Upper lobe of left lung (tissue), 6 donors: ENCODE data around the gene PDCD6IP. TPM values are rescaled to one million over a fixed set of nuclear protein-coding genes. Genes with fewer than 3 reads are reported as not detected.

ENCODE experiments used
- ATAC-seq, 2 donors: fragments of 200-7000 bp; cut with Tn5 transposase; one replicate each; pipeline ENCODE4 v1.9.1; 2022; ENCODE audit warnings: mild to moderate bottlenecking in 2 of 2, moderate library complexity in 2 of 2; ENCODE audit not compliant: low FRiP score in 2 of 2
- DNase-seq, 2 donors: peaks; one replicate each; pipeline ENCODE4 v3.0.0-alpha.2; 2019 to 2020
- H3K27ac ChIP-seq, 4 donors: fragments of 200-600 bp; sonication (generic); one replicate each; pipeline ENCODE4 v1.5.1; 2016 to 2019
- H3K27me3 ChIP-seq, 4 donors: fragments of 200-600 bp; sonication (generic); one replicate each; pipeline ENCODE4 v1.5.1; 2017 to 2019
- H3K36me3 ChIP-seq, 4 donors: fragments of 200-600 bp; sonication (generic); one replicate each; pipeline ENCODE4 v1.5.1; 2016 to 2019
- H3K4me1 ChIP-seq, 4 donors: fragments of 200-600 bp; sonication (generic); one replicate each; pipeline ENCODE4 v1.5.1; 2018 to 2019
- H3K4me3 ChIP-seq, 4 donors: fragments of 200-600 bp; sonication (generic); one replicate each; pipeline ENCODE4 v1.5.1; 2017 to 2019; ENCODE audit warnings: mild to moderate bottlenecking in 2 of 4, moderate library complexity in 1 of 4
- H3K9me3 ChIP-seq, 4 donors: fragments of 200-600 bp; sonication (generic); one replicate each; pipeline ENCODE4 v1.5.1; 2018 to 2019
- CTCF ChIP-seq, 6 experiments: fragments of 450-650 bp in 4 of 6; fragments of 200-600 bp in 2 of 6; sonication (generic) in 2 of 6; IDR thresholded peaks; one replicate each; pipeline ENCODE4 v1.5.1; 2016 to 2019; ENCODE audit warnings: antibody characterized with exemption in 6 of 6
- EP300 ChIP-seq, 4 donors: sonication (generic); formaldehyde crosslinking; IDR thresholded peaks; one replicate each; pipeline ENCODE4 v1.5.1; 2017; ENCODE audit warnings: antibody characterized with exemption in 4 of 4, control low read depth in 2 of 4
- POLR2A ChIP-seq, 4 donors: fragments of 450-650 bp; IDR thresholded peaks; one replicate each; pipeline ENCODE4 v1.5.1; 2016 to 2017; ENCODE audit warnings: antibody characterized with exemption in 4 of 4, mild to moderate bottlenecking in 2 of 4
- POLR2AphosphoS5 ChIP-seq, 2 donors: sonication (generic); formaldehyde crosslinking; IDR thresholded peaks; one replicate each; pipeline ENCODE4 v1.5.1; 2017; ENCODE audit warnings: antibody characterized with exemption in 2 of 2
- WGBS, 2 donors: methylation state at CpG; one replicate each; pipeline ENCODE4 v1.1.5; 2017 to 2018; 5-methylcytosine and 5-hydroxymethylcytosine counted together
- total RNA-seq, 6 donors: library from RNA; depleted of rRNA in 4 of 6; stranded (reverse); fragments of >200 nt in 4 of 6; gene quantifications; one replicate each; pipeline versions ENCODE4 v1.1.0 to v1.2.1, GENCODE V29; 2016 to 2021
- donor health status: DM: no; HTN: no; CAD: no; lungs with moderate emphysema.
- donor health status: DM: no; HTN: yes; CAD: no; lungs with severe emphysema.

The PDCD6IP gene
- total RNA-seq, 6 donors from 2014 or later = 120 to 289 (median 259) TPM

GRCh38 chr3:33892655-33893054 lies 94.2 kb downstream of the PDCD6IP start:
- no peaks in the 10 kb centered on the region for H3K36me3 ChIP-seq
- no peaks in the 10 kb centered on the region for H3K4me1 ChIP-seq
- no peaks in the 10 kb centered on the region for H3K9me3 ChIP-seq
- no peak for DNase-seq
- H3K27me3 ChIP-seq = no peaks in the 10 kb centered on the region
- WGBS, 2 donors = 86 to 91% methylated on average over 1 of the region's 1 CpG
- H3K27ac ChIP-seq = no peak overlapping the region
- TF ChIP-seq EP300 (IDR thresholded peaks at IDR 0.05) = no peak
- no peak for TF ChIP-seq CTCF (IDR thresholded peaks at IDR 0.05)
- no peak for TF ChIP-seq POLR2A (IDR thresholded peaks at IDR 0.05)
- no peak for TF ChIP-seq POLR2AphosphoS5 (IDR thresholded peaks at IDR 0.05)
- no peak overlapping the region for H3K4me3 ChIP-seq
- ATAC-seq = no peak

GRCh38 chr3:33895658-33896057 lies 97.2 kb downstream of the PDCD6IP start:
- Histone ChIP-seq H3K4me3 (no peak overlapping the region), H3K9me3 (no peaks in the 10 kb centered on the region), H3K27me3 (no peaks in the 10 kb centered on the region), H3K36me3 (no peaks in the 10 kb centered on the region), H3K27ac (no peak overlapping the region), H3K4me1 (no peaks in the 10 kb centered on the region)
- no peak for ATAC-seq
- TF ChIP-seq EP300 (IDR thresholded peaks at IDR 0.05) (no peak), POLR2AphosphoS5 (IDR thresholded peaks at IDR 0.05) (no peak), POLR2A (IDR thresholded peaks at IDR 0.05) (no peak), CTCF (IDR thresholded peaks at IDR 0.05) (no peak)
- no peak for DNase-seq

GRCh38 chr3:33897306-33897705 lies 98.9 kb downstream of the PDCD6IP start:
- Histone ChIP-seq H3K9me3 (no peaks in the 10 kb centered on the region), H3K4me1 (no peaks in the 10 kb centered on the region), H3K27me3 (no peaks in the 10 kb centered on the region), H3K4me3 (no peak overlapping the region), H3K27ac (no peak overlapping the region), H3K36me3 (no peaks in the 10 kb centered on the region)
- no peak for TF ChIP-seq POLR2AphosphoS5 (IDR thresholded peaks at IDR 0.05)
- no peak for TF ChIP-seq POLR2A (IDR thresholded peaks at IDR 0.05)
- TF ChIP-seq EP300 (IDR thresholded peaks at IDR 0.05) = no peak
- TF ChIP-seq CTCF (IDR thresholded peaks at IDR 0.05) = no peak
- ATAC-seq (no peak), DNase-seq (no peak)
- 73 to 77% methylated on average over 1 of the region's 1 CpG for WGBS, 2 donors

- Histone ChIP-seq H3K36me3 (no peaks in the 10 kb centered on the region), H3K27ac (no peak overlapping the region), H3K9me3 (no peaks in the 10 kb centered on the region), H3K4me1 (no peaks in the 10 kb centered on the region), H3K4me3 (no peak overlapping the region), H3K27me3 (no peaks in the 10 kb centered on the region)
- TF ChIP-seq POLR2AphosphoS5 (IDR thresholded peaks at IDR 0.05) (no peak), CTCF (IDR thresholded peaks at IDR 0.05) (no peak), EP300 (IDR thresholded peaks at IDR 0.05) (no peak), POLR2A (IDR thresholded peaks at IDR 0.05) (no peak)
- 65 to 72% methylated on average over 2 of the region's 2 CpGs for WGBS, 2 donors
- ATAC-seq = no peak
- no peak for DNase-seq
These were observed 100.5 kb downstream of the PDCD6IP start for GRCh38 chr3:33898901-33899300.

GRCh38 chr3:33900440-33900808 lies 102.0 kb downstream of the PDCD6IP start:
- no peaks in the 10 kb centered on the region for H3K27me3 ChIP-seq
- ATAC-seq (no peak), DNase-seq (no peak)
- no peaks in the 10 kb centered on the region for H3K36me3 ChIP-seq
- H3K4me1 ChIP-seq = no peaks in the 10 kb centered on the region
- H3K27ac ChIP-seq = no peak overlapping the region
- H3K9me3 ChIP-seq = no peaks in the 10 kb centered on the region
- H3K4me3 ChIP-seq = no peak overlapping the region
- TF ChIP-seq POLR2A (IDR thresholded peaks at IDR 0.05) = no peak
- TF ChIP-seq POLR2AphosphoS5 (IDR thresholded peaks at IDR 0.05) = no peak
- TF ChIP-seq EP300 (IDR thresholded peaks at IDR 0.05) = no peak
- no peak for TF ChIP-seq CTCF (IDR thresholded peaks at IDR 0.05)
